Germinal center (tissue), 1 donor: ENCODE results near the gene TRDMT1.

Experiments used
- DNase-seq: peaks from one replicate; pipeline ENCODE4 v3.0.0; 2012; ENCODE audit warnings: mixed read lengths, low spot score

The TRDMT1 gene

DNA sequence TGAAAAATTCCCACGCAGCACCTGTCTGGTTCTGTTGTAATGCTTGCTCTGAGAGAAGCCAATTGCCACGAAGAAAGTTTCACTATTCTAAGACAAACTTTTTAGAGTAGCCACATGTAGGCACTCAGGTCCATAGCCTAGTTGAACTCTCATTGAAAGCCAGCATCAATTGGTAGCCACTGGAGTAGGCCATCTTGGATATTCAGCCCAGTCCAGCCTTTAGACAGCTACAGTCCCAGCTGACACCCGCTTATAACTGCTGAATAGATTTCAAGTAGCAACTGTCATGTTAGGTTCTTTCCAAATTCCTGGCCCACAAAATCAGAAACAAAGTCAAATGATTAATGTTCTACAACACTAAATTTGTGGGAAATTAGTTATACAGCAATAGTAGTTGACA lies 103.5 kb downstream of the TRDMT1 start:
- DNase-seq = no peak
